ENCODE data around the gene BAD.

DNA sequence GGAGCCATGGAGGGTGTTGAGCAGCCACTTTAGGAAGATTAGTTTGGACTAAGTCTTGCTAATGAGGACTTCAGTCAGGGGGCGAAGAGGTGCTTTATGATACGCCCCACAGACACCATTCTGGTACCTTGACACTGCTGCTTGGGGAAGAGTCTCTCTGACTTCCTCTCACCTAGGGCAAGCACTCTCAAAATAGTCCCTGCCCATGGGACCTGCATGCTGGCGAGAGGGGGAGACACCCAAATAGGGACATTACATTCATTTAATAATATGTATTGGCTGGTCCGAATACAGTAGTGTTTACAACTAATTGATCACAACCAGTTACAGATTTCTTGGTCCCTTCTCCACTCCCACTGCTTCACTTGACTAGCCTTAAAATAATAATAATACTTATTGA is 11.3 kb upstream of the BAD start:
- TF ChIP-seq CTCF (conservative IDR thresholded peaks at IDR 0.05) (no peak), ZFX (IDR thresholded peaks at IDR 0.05) (no peak)
